Cerebellar nuclear complex (tissue), 1 donor: ENCODE measurements around the gene SH2D3C.

ENCODE experiments used
- DNase-seq, 2 experiments: peaks; one replicate each; lab custom pipeline; 2025; lab: John Stamatoyannopoulos, UW

The SH2D3C gene

GRCh38 chr9:127720031-127720864 is 58.2 kb downstream of the SH2D3C start:
- DNase-seq = no peak

- DNase-seq = no peak
These were observed 60.7 kb downstream of the SH2D3C start for GRCh38 chr9:127717766-127718165.

- no peak for DNase-seq
These were observed 62.1 kb downstream of the SH2D3C start for GRCh38 chr9:127716412-127716811.

- peak; percentile 44 to 89 for DNase-seq
These were observed 62.8 kb downstream of the SH2D3C start, which contains the start of the genes PTRH1 and TTC16 for GRCh38 chr9:127715470-127716337. PTRH1 (minus strand) TSS chr9:127715663; CDS start chr9:127715639, 24 bp downstream. TTC16 (plus strand) TSS chr9:127716079; CDS start chr9:127716146, 67 bp downstream.

DNA sequence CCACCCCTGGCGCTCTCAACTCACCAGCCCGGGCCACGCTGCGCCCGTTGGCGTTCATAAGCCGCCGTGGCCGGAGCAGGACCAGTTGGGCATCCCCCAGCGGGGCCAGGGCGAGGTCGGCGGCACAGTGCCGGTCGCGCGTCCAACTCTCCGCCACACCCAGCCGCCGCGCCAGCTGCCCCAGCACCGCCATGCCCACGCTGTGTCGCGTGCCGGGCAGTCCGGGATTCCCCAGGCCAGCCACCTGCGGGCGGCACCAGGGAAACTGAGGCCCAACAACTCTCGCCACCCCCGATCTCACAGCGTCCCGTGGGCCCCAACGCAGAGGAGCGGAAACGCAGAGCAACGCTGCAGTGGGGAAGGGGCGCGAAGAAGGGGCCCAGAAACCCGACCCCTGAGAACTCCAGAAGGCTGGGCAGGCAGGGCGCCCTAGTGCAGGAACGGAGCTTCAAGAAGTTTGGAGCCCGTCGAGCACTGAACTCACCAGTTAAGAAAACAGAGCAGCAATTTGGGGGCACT is 63.5 kb downstream of the SH2D3C start:
- DNase-seq = no peak

DNA sequence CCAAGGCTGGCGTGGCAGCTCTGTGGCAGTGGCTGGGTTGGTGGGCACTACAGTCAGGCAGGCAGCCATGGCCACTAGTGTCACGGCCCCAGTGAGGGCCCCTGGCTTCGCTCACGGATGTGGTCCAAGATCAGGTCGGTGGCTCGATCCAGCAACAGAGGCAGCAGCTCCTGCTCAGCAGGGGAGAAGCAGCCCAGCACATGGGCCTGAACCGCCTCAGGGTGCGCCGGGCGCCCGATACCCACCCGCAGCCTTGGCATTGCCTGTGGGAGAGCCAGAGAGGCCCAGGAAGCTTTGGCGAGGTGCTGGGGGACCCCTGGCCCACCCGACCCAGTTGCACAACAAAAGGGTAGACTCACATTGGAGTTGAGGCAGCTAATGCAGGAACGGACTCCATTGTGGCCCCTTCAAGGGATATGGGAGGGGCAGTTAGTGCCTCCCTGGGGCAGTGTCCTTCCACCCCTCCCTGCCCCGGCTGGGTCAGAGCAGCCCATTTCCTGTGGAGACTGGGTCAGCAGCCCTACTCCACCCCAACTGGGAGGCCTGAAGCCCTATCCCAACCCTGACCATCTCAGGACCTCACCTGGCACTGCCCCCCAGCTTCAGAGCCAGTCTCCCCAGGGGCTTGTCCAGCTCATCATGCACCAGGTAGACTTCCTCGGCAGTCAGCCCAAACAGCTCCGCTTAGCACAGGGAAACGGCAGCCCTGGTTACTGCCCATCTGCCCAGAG is 64.3 kb downstream of the SH2D3C start:
- no peak for DNase-seq

DNA sequence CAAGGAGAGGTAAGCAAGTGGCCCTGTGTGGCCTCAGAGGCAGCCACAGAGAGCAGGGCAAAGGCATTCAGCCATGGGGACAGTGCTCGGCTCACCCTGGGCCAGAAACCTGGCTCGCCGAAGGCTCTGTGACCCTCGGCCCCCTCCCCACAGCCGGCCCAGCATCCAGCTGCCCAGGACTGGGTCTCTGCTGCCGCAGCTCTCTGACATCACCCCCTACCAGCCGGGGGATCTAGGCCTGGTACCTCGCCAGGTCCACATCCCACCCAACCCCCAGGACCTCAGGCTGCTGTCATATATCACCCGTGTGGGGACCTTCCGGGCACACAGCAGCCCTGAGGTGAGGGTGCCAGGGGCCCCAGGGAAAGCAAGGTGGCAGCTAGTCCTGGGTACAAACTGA is 65.6 kb downstream of the SH2D3C start:
- no peak for DNase-seq

DNA sequence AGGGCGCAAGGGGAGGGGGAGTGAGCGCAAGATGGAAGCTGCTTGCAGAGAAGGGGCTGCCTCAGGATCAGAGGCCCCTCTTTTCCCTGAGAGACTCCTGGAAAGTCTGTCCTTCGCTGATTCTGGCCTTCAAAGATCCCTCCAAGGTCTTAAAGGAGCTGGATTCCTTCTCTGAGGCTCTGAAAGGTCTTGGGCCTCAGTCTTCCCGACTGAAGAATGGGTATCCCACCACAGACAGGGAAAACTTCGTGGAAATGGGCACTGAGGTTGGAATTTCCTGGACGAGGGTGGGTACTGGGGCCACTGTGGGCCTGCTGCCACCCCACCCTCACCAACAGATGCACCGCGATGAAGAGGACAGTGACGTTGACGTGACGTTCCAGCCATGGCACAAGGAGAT is 66.1 kb downstream of the SH2D3C start:
- DNase-seq = no peak

DNA sequence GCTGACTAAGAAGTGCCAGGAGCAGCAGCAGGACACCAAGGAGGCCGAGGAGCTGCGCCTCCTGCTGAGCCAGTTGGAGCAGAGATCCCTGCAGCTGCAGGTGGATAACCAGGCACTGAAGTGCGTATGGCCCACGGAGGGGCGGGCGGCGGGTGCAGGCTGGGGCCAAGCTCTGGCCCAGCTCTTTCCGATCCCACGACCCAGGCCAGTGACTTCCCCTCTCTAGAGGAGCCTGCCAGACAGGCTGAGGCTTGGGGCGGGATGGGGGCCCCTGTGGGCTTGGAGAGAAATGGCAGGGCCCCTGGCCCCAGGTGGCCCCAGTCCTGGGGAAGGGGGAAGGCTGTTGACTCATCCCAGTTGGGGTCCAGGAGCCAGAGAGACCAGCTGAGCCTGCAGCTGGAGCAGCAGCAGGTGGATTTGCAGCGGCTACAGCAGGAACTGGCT is 66.6 kb downstream of the SH2D3C start:
- no peak for DNase-seq

- DNase-seq = no peak
These were observed 67.2 kb downstream of the SH2D3C start for GRCh38 chr9:127711226-127711701.

DNA sequence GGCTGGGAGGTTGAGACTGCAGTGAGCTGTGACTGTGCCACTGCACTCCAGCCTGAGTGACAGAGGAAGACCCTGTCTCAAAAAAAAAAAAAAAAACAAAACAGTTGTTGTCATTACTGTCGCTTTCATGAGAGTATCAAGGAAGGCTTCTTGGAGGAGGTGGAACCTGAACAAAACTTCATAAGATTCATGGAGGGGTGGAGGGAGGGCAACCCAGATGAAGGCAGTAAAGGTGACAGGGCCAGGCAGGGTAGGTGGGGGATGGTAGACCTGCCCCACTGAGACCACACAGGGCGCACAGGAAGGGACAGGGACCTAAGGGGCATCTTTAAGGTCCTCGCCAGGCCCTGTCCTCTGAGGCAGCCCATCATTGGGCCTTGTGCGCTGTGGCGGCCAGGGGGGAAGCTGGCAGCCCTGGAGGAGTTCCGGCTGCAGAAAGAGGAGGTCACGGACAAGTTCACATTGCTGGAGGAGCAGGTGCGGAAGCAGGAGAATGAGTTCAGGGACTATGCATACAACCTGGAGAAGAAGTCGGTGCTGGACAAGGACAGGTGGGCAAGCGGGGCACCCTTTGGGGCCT is 68.2 kb downstream of the SH2D3C start:
- no peak for DNase-seq

DNA sequence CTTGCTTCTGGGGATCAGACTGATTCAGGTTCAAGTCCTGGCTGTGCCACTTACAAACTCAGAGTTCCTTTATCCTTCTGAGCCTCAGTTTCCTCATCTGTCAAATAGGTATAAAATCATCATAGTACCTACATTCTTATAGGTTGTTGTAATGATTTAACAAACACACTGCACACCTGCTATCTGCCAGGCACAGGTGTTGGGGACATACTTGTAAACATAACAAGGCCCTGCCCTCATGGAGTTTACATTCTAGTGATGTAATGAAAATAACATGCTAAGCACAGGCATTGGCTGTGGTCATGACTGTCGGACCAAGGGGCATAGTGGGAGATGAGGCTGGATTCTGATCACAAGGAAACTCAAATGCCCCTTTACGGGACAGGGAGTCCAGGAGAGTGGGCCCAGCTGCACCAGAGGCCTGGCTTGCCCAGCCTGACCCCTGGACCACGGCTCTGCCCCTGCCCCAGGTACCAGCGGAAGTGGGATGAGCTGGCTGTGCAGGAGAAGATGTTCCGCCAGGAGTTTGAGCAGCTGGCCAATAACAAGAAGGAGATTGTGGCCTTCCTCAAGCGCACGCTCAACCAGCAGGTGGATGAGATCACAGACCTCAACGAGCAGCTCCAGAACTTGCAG is 69.4 kb downstream of the SH2D3C start:
- no peak for DNase-seq

- DNase-seq = no peak
These were observed 70.7 kb downstream of the SH2D3C start for GRCh38 chr9:127707766-127708165.

GRCh38 chr9:127706836-127707241 is 71.6 kb downstream of the SH2D3C start, which contains the start of gene CFAP157:
CFAP157 (plus strand) TSS chr9:127706988; CDS start chr9:127707032, 44 bp downstream.
- DNase-seq = no peak

GRCh38 chr9:127705577-127706379 is 72.7 kb downstream of the SH2D3C start:
- DNase-seq = no peak

- no peak for DNase-seq
These were observed 75.0 kb downstream of the SH2D3C start for GRCh38 chr9:127703289-127703946.

- DNase-seq = no peak
These were observed 77.7 kb downstream of the SH2D3C start for GRCh38 chr9:127700594-127701255.

DNA sequence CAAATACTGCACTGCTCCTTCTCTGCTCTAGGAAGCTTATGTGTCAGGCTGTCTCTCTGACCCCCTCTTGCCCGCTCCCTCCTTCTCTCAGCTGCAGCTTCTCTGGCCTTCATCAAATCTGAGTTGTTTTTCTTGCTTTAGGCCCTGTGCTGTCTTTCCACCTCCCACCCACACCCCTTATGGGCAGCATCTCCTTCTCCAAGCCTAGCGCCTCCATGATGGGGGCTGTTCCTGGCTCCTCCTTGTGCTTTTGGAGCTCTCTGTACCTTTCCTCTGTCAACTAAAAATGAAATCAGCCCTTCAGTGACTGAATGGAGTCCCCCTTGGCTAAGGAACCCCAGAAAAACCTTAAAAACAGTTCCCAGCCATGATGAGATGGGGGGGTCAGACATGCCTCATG is 78.3 kb downstream of the SH2D3C start:
- no peak for DNase-seq
